HCT116 (cell line): Measurements from ENCODE around the gene GRB2. TPM values are rescaled to one million over a fixed set of nuclear protein-coding genes. Genes with fewer than 3 reads are reported as not detected.
A peak's percentile ranks its signal among the peaks of the same experiment; 100 is the strongest.

Experiments used
- ATAC-seq: fragments of 200-7000 bp; cut with Tn5 transposase; 2 replicates; pipeline ENCODE4 v1.9.1; 2020; ENCODE audit warnings: mild to moderate bottlenecking, moderate library complexity
- BruUV-seq: library from RNA; stranded (reverse); fragments of 400-500 nt; replicated peaks from 2 replicates; lab custom pipeline; 2021; lab: Mats Ljungman, UMichigan
- CTCF ChIA-PET: fragments of 300-600 bp; sonication (Branson Sonifier 250); formaldehyde crosslinking; loops from one replicate; lab custom pipeline; 2021; ENCODE audit warnings: antibody characterized with exemption; lab: Charles Lee
- POLR2A ChIA-PET: fragments of 300-600, 350-600 bp; sonication (Branson Sonifier 250); formaldehyde crosslinking; loops from one replicate; lab custom pipeline; 2021; ENCODE audit warnings: antibody characterized with exemption; lab: Charles Lee
- RAD21 ChIA-PET, 2 experiments: fragments of 300-600 bp; sonication (Branson Sonifier 250); formaldehyde crosslinking; loops; one replicate each; lab custom pipeline; 2023; ENCODE audit warnings: low total read pairs in 2 of 2; ENCODE audit not compliant: uncharacterized antibody in 2 of 2, unreplicated experiment in 2 of 2, low non-redundant PET in 1 of 2; lab: Charles Lee
- DNase-seq: peaks from one replicate; pipeline ENCODE4 v3.0.0-alpha.2; 2010; ENCODE audit warnings: low read depth, low spot score
- H2AFZ ChIP-seq: fragments of 200-600 bp; shearing (Covaris generic), sonication (generic); 2 replicates; pipeline ENCODE4 v1.6.1; 2017; ENCODE audit warnings: low read depth, mixed run types, mixed read lengths, antibody characterized with exemption, low read length; ENCODE audit not compliant: poor library complexity, severe bottlenecking
- H3K27ac ChIP-seq: 2 replicates; pipeline ENCODE4 v1.5.1; 2012; ENCODE audit warnings: low read depth, low read length
- H3K27me3 ChIP-seq: fragments of 200-600 bp; sonication (generic); 2 replicates; pipeline ENCODE4 v1.6.1; 2016; ENCODE audit warnings: mixed run types, low read length, mixed read lengths; ENCODE audit not compliant: insufficient read depth
- H3K36me3 ChIP-seq, 2 experiments: fragments of 200-500 bp in 1 of 2; fragments of 200-600 bp in 1 of 2; sonication (Bioruptor generic) in 1 of 2; sonication (generic) in 1 of 2; 2 replicates each; pipeline versions ENCODE4 v1.5.1 to v1.6.1; 2014 to 2016; ENCODE audit warnings: low read length in 2 of 2, inconsistent platforms in 1 of 2, mixed read lengths in 1 of 2, mixed run types in 1 of 2; ENCODE audit not compliant: insufficient read depth in 2 of 2, control insufficient read depth in 1 of 2
- H3K4me1 ChIP-seq, 2 experiments: fragments of 200-600 bp in 1 of 2; sonication (generic) in 1 of 2; 2 replicates each; pipeline versions ENCODE4 v1.5.1 to v1.6.1; 2012 to 2017; ENCODE audit warnings: low read length in 2 of 2, inconsistent platforms in 1 of 2, mild to moderate bottlenecking in 1 of 2, mixed read lengths in 1 of 2, mixed run types in 1 of 2, moderate library complexity in 1 of 2; ENCODE audit not compliant: insufficient read depth in 2 of 2, control insufficient read depth in 1 of 2
- H3K4me2 ChIP-seq: fragments of 200-600 bp; sonication (generic); 2 replicates; pipeline ENCODE4 v1.6.1; 2017; ENCODE audit warnings: mixed run types, low read length, mixed read lengths
- H3K4me3 ChIP-seq, 2 experiments: fragments of 200-600 bp in 1 of 2; sonication (generic) in 1 of 2; replicated peaks in 1 of 2; 2 replicates each; pipeline ENCODE4 v1.5.1; 2011 to 2016; ENCODE audit warnings: low read length in 2 of 2, control low read depth in 1 of 2, low read depth in 1 of 2, mild to moderate bottlenecking in 1 of 2, mixed read lengths in 1 of 2, mixed run types in 1 of 2
- H3K79me2 ChIP-seq: fragments of 200-600 bp; sonication (generic); 2 replicates; pipeline ENCODE4 v1.6.1; 2017; ENCODE audit warnings: mild to moderate bottlenecking, mixed run types, low read length, moderate library complexity, mixed read lengths; ENCODE audit not compliant: insufficient read depth
- H3K9ac ChIP-seq: fragments of 200-600 bp; sonication (generic); 2 replicates; pipeline ENCODE4 v1.6.1; 2016; ENCODE audit warnings: low read length, mixed read lengths
- H3K9me2 ChIP-seq: fragments of 200-600 bp; sonication (generic), shearing (Covaris generic); 2 replicates; pipeline ENCODE4 v1.6.1; 2017; ENCODE audit warnings: mixed run types, mild to moderate bottlenecking, moderate library complexity; ENCODE audit not compliant: insufficient read depth
- H3K9me3 ChIP-seq, 2 experiments: fragments of 200-500 bp in 1 of 2; fragments of 200-600 bp in 1 of 2; sonication (Bioruptor generic) in 1 of 2; sonication (generic) in 1 of 2; 2 replicates each; pipeline ENCODE4 v1.6.1; 2014 to 2017; ENCODE audit warnings: low read length in 2 of 2, mixed read lengths in 2 of 2, inconsistent platforms in 1 of 2, low read depth in 1 of 2, mild to moderate bottlenecking in 1 of 2, mixed run types in 1 of 2, moderate library complexity in 1 of 2; ENCODE audit not compliant: control insufficient read depth in 1 of 2, insufficient read depth in 1 of 2
- H4K20me1 ChIP-seq: fragments of 200-600 bp; sonication (generic), shearing (Covaris generic); 2 replicates; pipeline ENCODE4 v1.6.1; 2017; ENCODE audit warnings: mixed run types, mild to moderate bottlenecking, moderate library complexity; ENCODE audit not compliant: insufficient read depth
- CTCF ChIP-seq, 3 experiments: fragments of 200-600 bp in 1 of 3; sonication (generic) in 1 of 3; IDR thresholded peaks in 2 of 3; conservative IDR thresholded peaks in 1 of 3; 2 replicates each; pipeline ENCODE4 v1.5.1; 2012 to 2017; ENCODE audit warnings: low read depth in 2 of 3, low read length in 2 of 3, antibody characterized with exemption in 1 of 3, borderline replicate concordance in 1 of 3, control low read depth in 1 of 3, mild to moderate bottlenecking in 1 of 3, mixed read lengths in 1 of 3, mixed run types in 1 of 3, moderate library complexity in 1 of 3; ENCODE audit not compliant: insufficient read depth in 1 of 3
- POLR2A ChIP-seq: IDR thresholded peaks from 2 replicates; pipeline ENCODE4 v1.7.0; 2011; ENCODE audit warnings: borderline replicate concordance; ENCODE audit not compliant: insufficient read depth, insufficient read length; ENCODE audit errors: extremely low read depth
- intact Hi-C: fragments of 100-400 bp; cut with micrococcal nuclease; formaldehyde crosslinking; loops from 2 replicates; pipeline ENCODE4 v1.10.0; 2022
- total RNA-seq: library from RNA; stranded (reverse); gene quantifications from one replicate; pipeline ENCODE4 v1.2.1, GENCODE V29; 2021; ENCODE audit not compliant: unreplicated experiment
- TF ChIP-seq, protein P1 (sequence below): IDR thresholded peaks from 2 replicates; pipeline ENCODE4 v1.6.1; 2012; ENCODE audit warnings: low read depth

GRB2 gene
- total RNA-seq, 1 experiment from 2014 or later: 146 TPM

DNA sequence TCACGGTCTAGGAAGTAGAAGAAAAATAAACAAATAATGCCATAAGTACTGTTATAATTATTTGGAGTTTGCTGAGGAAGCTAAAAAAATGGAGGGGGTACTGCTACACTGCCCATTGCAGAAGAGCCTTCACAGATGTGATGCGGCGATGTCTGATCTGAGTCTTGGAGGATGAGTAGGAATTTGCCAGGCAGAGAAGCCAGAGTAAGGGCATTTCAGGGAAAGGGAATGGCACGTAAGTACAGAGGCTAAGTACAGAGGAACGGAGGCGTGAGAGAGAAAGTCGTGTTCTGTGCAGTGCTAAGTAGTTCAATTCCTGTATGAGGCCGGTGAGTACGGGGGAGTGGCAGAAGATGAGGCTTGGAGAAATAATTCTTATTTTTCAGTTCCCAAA is 741 bp upstream of the GRB2 start:
- H3K4me1 ChIP-seq: peaks cover 5 to 19% of the 10 kb centered on the region in 2 experiments
- H3K27ac ChIP-seq: no peak overlapping the region
- H3K36me3 ChIP-seq: no peaks in the 10 kb centered on the region
- BruUV-seq: no TSS peak
- peak overlapping the region; percentile 44 for H3K9ac ChIP-seq
- no peaks in the 10 kb centered on the region for H3K9me2 ChIP-seq
- intact Hi-C loops: no loop called here
- TF ChIP-seq CTCF (IDR thresholded peaks at IDR 0.05 in 2 of 3, conservative IDR thresholded peaks at IDR 0.05 in 1 of 3; ENCODE audit: borderline replicate concordance in 1 of 3, insufficient read depth in 1 of 3, low read depth in 2 of 3, low read length in 2 of 3) (no peak), POLR2A (no peak)
- TF ChIP-seq, protein P1, sequence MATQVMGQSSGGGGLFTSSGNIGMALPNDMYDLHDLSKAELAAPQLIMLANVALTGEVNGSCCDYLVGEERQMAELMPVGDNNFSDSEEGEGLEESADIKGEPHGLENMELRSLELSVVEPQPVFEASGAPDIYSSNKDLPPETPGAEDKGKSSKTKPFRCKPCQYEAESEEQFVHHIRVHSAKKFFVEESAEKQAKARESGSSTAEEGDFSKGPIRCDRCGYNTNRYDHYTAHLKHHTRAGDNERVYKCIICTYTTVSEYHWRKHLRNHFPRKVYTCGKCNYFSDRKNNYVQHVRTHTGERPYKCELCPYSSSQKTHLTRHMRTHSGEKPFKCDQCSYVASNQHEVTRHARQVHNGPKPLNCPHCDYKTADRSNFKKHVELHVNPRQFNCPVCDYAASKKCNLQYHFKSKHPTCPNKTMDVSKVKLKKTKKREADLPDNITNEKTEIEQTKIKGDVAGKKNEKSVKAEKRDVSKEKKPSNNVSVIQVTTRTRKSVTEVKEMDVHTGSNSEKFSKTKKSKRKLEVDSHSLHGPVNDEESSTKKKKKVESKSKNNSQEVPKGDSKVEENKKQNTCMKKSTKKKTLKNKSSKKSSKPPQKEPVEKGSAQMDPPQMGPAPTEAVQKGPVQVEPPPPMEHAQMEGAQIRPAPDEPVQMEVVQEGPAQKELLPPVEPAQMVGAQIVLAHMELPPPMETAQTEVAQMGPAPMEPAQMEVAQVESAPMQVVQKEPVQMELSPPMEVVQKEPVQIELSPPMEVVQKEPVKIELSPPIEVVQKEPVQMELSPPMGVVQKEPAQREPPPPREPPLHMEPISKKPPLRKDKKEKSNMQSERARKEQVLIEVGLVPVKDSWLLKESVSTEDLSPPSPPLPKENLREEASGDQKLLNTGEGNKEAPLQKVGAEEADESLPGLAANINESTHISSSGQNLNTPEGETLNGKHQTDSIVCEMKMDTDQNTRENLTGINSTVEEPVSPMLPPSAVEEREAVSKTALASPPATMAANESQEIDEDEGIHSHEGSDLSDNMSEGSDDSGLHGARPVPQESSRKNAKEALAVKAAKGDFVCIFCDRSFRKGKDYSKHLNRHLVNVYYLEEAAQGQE: no peak
- ATAC-seq (no peak), DNase-seq (no peak)
- peaks cover 7% of the 10 kb centered on the region for H4K20me1 ChIP-seq
- ChIA-PET RAD21 (interaction anchor here in 1 of 2 experiments (0.8 to 1.0 kb wide), 2 partner anchors 117 to 143 kb away, joined by 3 to 5 read pairs; partner anchors contain the start of gene SLC25A19), POLR2A (interaction anchor here (0.9 to 1.7 kb wide), 7 partner anchors 9 to 201 kb away, joined by 3 to 19 read pairs (median 13); partner anchors contain the start of genes GGA3, MIF4GD, MRPS7 and NUP85), CTCF (interaction anchor here (0.6 to 2.1 kb wide), 15 partner anchors 10 to 356 kb away, joined by 3 to 13 read pairs (median 5); partner anchors contain the start of genes GGA3, MIF4GD, MRPS7 and SLC25A19)
- H2AFZ ChIP-seq: peak overlapping the region; percentile 95
- no peaks in the 10 kb centered on the region for H3K27me3 ChIP-seq
- H3K4me3 ChIP-seq: peak overlapping the region; percentile 49 to 97
- H3K79me2 ChIP-seq: peaks cover 42% of the 10 kb centered on the region
- peak overlapping the region; percentile 78 for H3K4me2 ChIP-seq
- no peaks in the 10 kb centered on the region for H3K9me3 ChIP-seq
